GM12801 (cell line): ENCODE data around the gene FADS2.

Source experiments
- TF ChIP-seq, protein P1 (sequence below): IDR thresholded peaks from one replicate; pipeline ENCODE4 v1.5.1; 2011; ENCODE audit warnings: control low read depth; ENCODE audit not compliant: insufficient read length; ENCODE audit errors: extremely low read depth

FADS2 gene

DNA sequence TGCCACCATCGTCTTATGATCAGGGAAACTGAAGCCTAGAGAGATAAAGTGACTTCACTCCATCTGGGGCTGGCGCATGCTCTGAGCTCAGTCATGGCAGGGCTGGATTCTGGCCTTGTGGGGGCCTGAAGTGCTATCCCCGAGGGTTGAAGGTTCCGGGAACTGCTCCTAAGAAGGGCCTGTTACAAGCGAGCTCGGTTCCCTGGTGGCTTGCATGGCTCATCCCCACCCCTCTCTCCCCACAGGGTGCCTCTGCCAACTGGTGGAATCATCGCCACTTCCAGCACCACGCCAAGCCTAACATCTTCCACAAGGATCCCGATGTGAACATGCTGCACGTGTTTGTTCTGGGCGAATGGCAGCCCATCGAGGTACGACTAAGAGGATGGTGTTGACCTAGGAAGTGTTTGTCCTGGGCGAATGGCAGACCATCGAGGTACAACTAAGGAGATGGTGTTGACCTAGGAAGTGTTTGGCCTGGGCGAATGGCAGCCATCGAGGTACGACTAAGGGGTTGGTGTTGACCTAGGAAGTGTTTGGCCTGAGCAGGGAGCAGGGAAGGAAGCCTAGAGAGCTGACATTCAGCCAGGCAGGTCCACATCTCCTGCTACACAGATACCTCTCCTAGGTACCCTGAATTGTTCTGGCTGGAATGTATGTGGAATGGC lies 19.9 kb downstream of the FADS2 start:
- TF ChIP-seq, protein P1, sequence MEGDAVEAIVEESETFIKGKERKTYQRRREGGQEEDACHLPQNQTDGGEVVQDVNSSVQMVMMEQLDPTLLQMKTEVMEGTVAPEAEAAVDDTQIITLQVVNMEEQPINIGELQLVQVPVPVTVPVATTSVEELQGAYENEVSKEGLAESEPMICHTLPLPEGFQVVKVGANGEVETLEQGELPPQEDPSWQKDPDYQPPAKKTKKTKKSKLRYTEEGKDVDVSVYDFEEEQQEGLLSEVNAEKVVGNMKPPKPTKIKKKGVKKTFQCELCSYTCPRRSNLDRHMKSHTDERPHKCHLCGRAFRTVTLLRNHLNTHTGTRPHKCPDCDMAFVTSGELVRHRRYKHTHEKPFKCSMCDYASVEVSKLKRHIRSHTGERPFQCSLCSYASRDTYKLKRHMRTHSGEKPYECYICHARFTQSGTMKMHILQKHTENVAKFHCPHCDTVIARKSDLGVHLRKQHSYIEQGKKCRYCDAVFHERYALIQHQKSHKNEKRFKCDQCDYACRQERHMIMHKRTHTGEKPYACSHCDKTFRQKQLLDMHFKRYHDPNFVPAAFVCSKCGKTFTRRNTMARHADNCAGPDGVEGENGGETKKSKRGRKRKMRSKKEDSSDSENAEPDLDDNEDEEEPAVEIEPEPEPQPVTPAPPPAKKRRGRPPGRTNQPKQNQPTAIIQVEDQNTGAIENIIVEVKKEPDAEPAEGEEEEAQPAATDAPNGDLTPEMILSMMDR = no peak

DNA sequence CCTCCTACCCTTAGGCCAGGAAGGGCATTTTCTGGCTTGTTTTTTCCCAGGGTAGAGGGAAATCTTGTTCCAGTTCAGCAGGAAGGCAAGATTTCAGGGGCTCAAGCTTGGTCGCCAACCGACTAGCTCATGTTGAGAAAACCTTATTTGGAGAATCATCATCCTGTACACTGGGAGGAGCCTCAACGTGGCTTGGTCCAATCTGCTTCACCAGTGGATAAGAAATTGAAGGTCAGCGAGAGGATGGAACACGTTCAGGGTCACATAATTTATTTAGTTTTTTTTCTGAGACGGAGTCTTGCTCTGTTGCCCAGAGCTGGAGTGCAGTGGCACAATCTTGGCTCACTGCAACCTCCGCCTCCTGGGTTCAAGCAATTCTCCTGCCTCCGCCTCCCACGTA lies 20.5 kb downstream of the FADS2 start:
- TF ChIP-seq, protein P1 = no peak

DNA sequence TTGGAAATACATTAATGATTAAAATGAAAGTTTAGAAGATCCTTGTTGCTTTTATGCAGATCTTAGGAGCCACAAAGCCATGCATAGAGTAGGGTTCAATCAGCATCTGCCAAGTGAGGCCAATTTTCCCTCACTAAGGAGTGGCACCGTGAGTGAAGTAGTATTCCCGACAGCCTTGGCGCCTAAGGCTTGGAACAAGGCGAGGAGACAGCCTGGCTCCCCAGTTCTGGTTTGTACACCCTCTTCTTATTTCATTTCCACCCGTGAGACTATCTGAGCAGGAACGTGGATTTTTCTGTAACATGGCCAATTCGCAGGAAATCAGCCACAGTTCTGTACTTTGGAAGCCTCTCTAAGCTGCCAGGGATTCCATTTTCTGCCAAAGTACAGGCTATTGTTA lies 22.6 kb downstream of the FADS2 start:
- TF ChIP-seq, protein P1 = no peak

DNA sequence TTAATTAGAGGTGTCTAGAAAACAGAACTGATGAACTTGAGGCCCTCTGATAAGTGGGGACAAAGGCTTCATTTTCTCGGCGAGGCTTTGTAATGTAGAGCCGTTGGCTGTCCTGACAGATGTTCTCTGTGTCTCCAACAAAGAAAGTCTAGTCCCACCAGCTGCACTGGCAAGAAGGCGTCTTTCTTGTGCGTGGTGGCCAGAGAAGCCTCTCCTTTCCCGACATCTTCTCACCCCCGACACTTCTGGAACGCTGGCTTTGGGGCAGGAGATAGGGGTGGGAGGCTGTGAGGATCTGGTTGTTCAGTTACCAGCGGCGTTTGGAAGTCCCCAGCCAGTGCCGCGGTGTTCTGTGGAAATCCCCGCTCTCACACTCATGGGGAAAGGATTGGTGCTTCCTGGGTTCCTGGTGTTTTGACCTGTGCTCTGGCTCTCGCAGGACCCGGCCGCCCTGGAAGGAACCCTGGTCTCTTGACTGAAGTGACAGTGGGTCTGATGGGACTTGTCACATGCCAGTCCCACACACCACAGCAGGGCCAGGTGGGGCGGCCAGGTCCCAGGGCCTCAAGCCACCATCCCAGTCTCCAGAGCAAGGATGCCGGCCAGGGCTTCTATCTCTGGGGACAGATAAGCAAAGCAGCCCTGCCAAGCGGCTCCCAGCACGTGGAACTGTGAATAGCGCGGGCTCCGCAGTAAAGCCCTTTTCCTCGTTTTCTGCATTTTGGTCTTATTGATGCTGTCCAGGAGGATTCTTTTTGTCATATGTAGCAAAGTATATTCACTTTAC lies 23.2 kb downstream of the FADS2 start:
- TF ChIP-seq, protein P1 = no peak

DNA sequence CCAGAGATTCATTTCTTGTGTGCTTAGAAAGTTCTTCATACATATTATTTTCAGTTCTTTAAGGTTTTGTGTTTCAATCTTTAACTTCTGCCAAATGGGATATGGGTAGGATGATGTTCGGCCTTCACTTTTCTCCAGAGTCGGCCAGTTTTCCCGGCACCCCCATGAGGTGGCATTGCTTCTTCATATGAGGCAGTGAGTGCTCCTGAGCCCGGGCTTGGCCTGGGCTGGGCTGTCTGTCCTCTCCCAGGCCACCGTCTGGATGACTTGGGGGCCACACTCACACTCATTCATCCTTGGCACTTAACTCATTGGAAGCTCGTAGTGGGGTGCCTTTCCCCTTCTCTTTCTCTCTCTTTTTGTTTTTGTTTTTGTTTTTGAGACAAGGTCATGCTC lies 23.8 kb downstream of the FADS2 start:
- TF ChIP-seq, protein P1 = no peak

DNA sequence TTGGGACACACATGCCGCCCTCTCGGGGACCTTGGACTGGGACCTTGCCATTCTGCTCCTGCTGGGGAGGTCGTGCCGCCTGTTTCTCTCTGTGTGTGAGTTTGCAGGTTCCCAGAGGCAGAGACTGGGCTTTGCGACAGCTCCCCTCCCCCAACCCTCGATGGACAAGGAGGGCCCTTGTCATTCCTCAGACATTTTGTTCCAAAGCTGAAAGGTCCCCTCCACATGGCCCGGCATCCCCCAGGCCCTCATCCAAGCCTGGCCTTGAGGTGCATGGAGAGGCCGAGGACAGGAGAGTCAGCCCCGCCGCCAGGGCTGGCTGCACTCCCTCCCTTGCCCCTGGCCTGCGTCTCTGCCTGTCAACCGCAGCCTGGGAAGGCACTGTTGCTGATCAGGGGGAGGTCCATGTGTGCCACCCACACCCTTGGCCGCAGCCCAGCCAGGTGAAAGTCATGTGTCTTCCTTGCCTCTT lies 25.6 kb downstream of the FADS2 start:
- TF ChIP-seq, protein P1 = no peak

DNA sequence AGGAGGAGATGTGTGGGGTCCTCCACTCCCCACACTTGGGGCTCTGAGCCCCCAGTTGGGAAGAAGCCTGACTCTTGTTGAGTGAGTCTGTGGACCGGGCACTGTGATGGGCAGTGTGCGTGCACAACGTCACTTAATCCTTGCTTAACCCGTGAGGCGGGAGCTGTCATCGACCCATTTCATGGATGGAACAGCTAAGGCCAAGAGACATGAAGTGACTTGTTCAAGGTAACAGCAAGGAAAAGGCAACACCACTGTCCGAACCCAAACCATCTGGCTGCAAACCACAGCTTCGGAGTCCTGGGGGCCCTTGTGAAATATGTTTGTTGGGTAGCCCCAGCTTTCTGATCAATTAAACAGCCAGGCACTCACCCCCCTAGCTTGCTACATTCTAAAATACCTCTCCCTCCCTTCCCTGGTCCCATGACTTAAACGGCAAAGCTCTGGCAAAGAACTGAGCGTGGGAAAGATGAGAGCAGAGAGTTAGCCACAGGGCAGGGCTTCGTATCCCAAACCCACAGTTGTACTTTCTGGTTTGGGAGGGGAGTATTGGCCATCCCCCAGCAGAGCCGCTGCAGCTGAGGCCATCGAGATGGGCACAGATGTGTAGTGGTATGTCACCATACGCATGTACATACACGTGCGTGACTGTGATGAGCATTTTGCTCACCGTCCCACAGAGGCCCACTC lies 26.3 kb downstream of the FADS2 start:
- TF ChIP-seq, protein P1 = no peak
